H1 (cell line): ENCODE measurements around the gene RERGL. TPM values are rescaled to one million over a fixed set of nuclear protein-coding genes. Genes with fewer than 3 reads are reported as not detected.
"Not testable (repeated sequence)": the region's sequence is repeated elsewhere in the genome, so short reads cannot be mapped to it uniquely, and the experiment has no call there.

Experiments
- CTCF ChIA-PET: fragments of 300-600 bp; sonication (Branson Sonifier 250); formaldehyde crosslinking; loops from one replicate; lab custom pipeline; 2021; ENCODE audit not compliant: partially characterized antibody; lab: Charles Lee
- POLR2A ChIA-PET: fragments of 300-600 bp; sonication (Branson Sonifier 250); formaldehyde crosslinking; loops from one replicate; lab custom pipeline; 2021; ENCODE audit warnings: inconsistent platforms; ENCODE audit not compliant: partially characterized antibody; lab: Charles Lee
- DNase-seq, 2 experiments: peaks; one replicate each; pipeline versions ENCODE4 v3.0.0 to v3.0.0-alpha.2; 2010 to 2022; ENCODE audit warnings: low spot score in 2 of 2, low read depth in 1 of 2, mixed read lengths in 1 of 2
- FAIRE-seq: peaks from 2 replicates; lab custom pipeline; 2011; peaks lifted over from hg19 to GRCh38; lab: Jason Lieb, UNC
- H2AFZ ChIP-seq: 2 replicates; pipeline ENCODE4 v1.8.1; 2012; ENCODE audit warnings: low read length, inconsistent platforms
- H2AK5ac ChIP-seq: 2 replicates; pipeline ENCODE4 v1.6.1; 2013; ENCODE audit warnings: low read depth, low read length
- H2BK120ac ChIP-seq: replicated peaks from 2 replicates; pipeline ENCODE3; 2013; ENCODE audit warnings: low read depth, low read length, inconsistent platforms
- H2BK12ac ChIP-seq: 2 replicates; pipeline ENCODE4 v1.6.1; 2013; ENCODE audit warnings: low read depth, low read length
- H2BK15ac ChIP-seq: 2 replicates; pipeline ENCODE4 v1.6.1; 2013; ENCODE audit warnings: low read length
- H2BK20ac ChIP-seq: 2 replicates; pipeline ENCODE4 v1.6.1; 2013; ENCODE audit warnings: low read length
- H2BK5ac ChIP-seq: 2 replicates; pipeline ENCODE4 v1.6.1; 2013; ENCODE audit warnings: low read depth, low read length
- H3K14ac ChIP-seq: 2 replicates; pipeline ENCODE4 v1.6.1; 2013; ENCODE audit warnings: inconsistent platforms; ENCODE audit not compliant: insufficient read length
- H3K18ac ChIP-seq: 2 replicates; pipeline ENCODE4 v1.6.1; 2013; ENCODE audit warnings: low read length; ENCODE audit errors: extremely low read depth
- H3K23ac ChIP-seq: 2 replicates; pipeline ENCODE4 v1.6.1; 2013; ENCODE audit warnings: inconsistent platforms; ENCODE audit not compliant: insufficient read length
- H3K23me2 ChIP-seq: 2 replicates; pipeline ENCODE4 v1.6.1; 2013; ENCODE audit warnings: low read depth, low read length
- H3K27ac ChIP-seq: 2 replicates; pipeline ENCODE4 v1.6.1; 2011; ENCODE audit warnings: low read depth, low read length, inconsistent platforms
- H3K27me3 ChIP-seq, 4 experiments: replicated peaks in 1 of 4; 1 replicate in 1 of 4; 2 replicates in 3 of 4; pipeline versions ENCODE4 v1.6.1 to v1.8.1; 2011 to 2013; ENCODE audit warnings: low read length in 3 of 4, mild to moderate bottlenecking in 3 of 4, inconsistent platforms in 2 of 4, mixed read lengths in 2 of 4, moderate library complexity in 1 of 4; ENCODE audit not compliant: control insufficient read depth in 3 of 4, insufficient read depth in 3 of 4; ENCODE audit errors: extremely low read depth in 1 of 4
- H3K36me3 ChIP-seq, 4 experiments: 2 replicates each; pipeline versions ENCODE4 v1.6.1 to v1.8.1; 2011 to 2013; ENCODE audit warnings: mild to moderate bottlenecking in 4 of 4, low read length in 3 of 4, moderate library complexity in 2 of 4, control low read depth in 1 of 4, inconsistent platforms in 1 of 4; ENCODE audit not compliant: insufficient read depth in 4 of 4, control insufficient read depth in 2 of 4
- H3K4ac ChIP-seq: replicated peaks from 2 replicates; pipeline ENCODE3; 2013; ENCODE audit warnings: low read length, low read depth, mixed read lengths, inconsistent platforms; ENCODE audit not compliant: insufficient read length
- H3K4me1 ChIP-seq, 4 experiments: replicated peaks in 1 of 4; 1 replicate in 1 of 4; 2 replicates in 3 of 4; pipeline versions ENCODE4 v1.6.1 to v1.8.1; 2011 to 2013; ENCODE audit warnings: low read length in 3 of 4, inconsistent platforms in 2 of 4, mixed read lengths in 1 of 4; ENCODE audit not compliant: insufficient read depth in 4 of 4, control insufficient read depth in 3 of 4
- H3K4me2 ChIP-seq, 2 experiments: 2 replicates each; pipeline versions ENCODE4 v1.6.1 to v1.8.1; 2011 to 2013; ENCODE audit warnings: low read depth in 2 of 2, low read length in 2 of 2, control low read depth in 1 of 2, inconsistent platforms in 1 of 2, mild to moderate bottlenecking in 1 of 2; ENCODE audit not compliant: insufficient read depth in 1 of 2
- H3K4me3 ChIP-seq, 4 experiments: fragments of 200-600, 300-600 bp in 1 of 4; sonication (generic), shearing (Covaris generic), sonication (Bioruptor Twin) in 1 of 4; 2 replicates each; pipeline versions ENCODE4 v1.5.1 to v1.8.1; 2011 to 2016; ENCODE audit warnings: low read length in 4 of 4, low read depth in 3 of 4, control low read depth in 2 of 4, inconsistent platforms in 2 of 4, mild to moderate bottlenecking in 2 of 4, mixed read lengths in 1 of 4, moderate library complexity in 1 of 4; ENCODE audit not compliant: insufficient read depth in 2 of 4; ENCODE audit errors: extremely low read depth in 1 of 4
- H3K56ac ChIP-seq: replicated peaks from 2 replicates; pipeline ENCODE3; 2013; ENCODE audit warnings: low read depth, mild to moderate bottlenecking, mixed read lengths, low read length, inconsistent platforms; ENCODE audit not compliant: insufficient read length
- H3K79me1 ChIP-seq: 2 replicates; pipeline ENCODE4 v1.6.1; 2013; ENCODE audit warnings: low read depth, low read length, control low read depth
- H3K79me2 ChIP-seq, 2 experiments: 2 replicates each; pipeline versions ENCODE4 v1.6.1 to v1.8.1; 2012 to 2013; ENCODE audit warnings: low read length in 2 of 2, mild to moderate bottlenecking in 2 of 2, inconsistent platforms in 1 of 2; ENCODE audit not compliant: insufficient read depth in 2 of 2, control insufficient read depth in 1 of 2
- H3K9ac ChIP-seq, 4 experiments: replicated peaks in 1 of 4; 1 replicate in 1 of 4; 2 replicates in 3 of 4; pipeline versions ENCODE4 v1.6.1 to v1.8.1; 2011 to 2013; ENCODE audit warnings: low read depth in 3 of 4, low read length in 3 of 4, control low read depth in 2 of 4, mild to moderate bottlenecking in 2 of 4, moderate library complexity in 2 of 4, inconsistent platforms in 1 of 4; ENCODE audit errors: extremely low read depth in 1 of 4
- H3K9me3 ChIP-seq, 2 experiments: 2 replicates each; pipeline versions ENCODE4 v1.6.1 to v1.8.1; 2012 to 2013; ENCODE audit warnings: mild to moderate bottlenecking in 2 of 2, moderate library complexity in 2 of 2, control low read depth in 1 of 2, inconsistent platforms in 1 of 2, low read depth in 1 of 2, low read length in 1 of 2, mixed read lengths in 1 of 2; ENCODE audit not compliant: insufficient read depth in 2 of 2
- H4K20me1 ChIP-seq, 2 experiments: replicated peaks in 1 of 2; 2 replicates each; pipeline versions ENCODE3 to v1.8.1; 2011 to 2013; ENCODE audit warnings: inconsistent platforms in 2 of 2, low read length in 2 of 2, mild to moderate bottlenecking in 1 of 2; ENCODE audit not compliant: insufficient read depth in 2 of 2, control insufficient read depth in 1 of 2
- H4K5ac ChIP-seq: 2 replicates; pipeline ENCODE4 v1.6.1; 2013; ENCODE audit warnings: low read length, low read depth, mixed read lengths, inconsistent platforms; ENCODE audit not compliant: insufficient read length
- H4K8ac ChIP-seq: 2 replicates; pipeline ENCODE4 v1.8.0; 2013; ENCODE audit warnings: mild to moderate bottlenecking, moderate library complexity, low read length, inconsistent platforms; ENCODE audit not compliant: insufficient read depth; ENCODE audit errors: extremely low read depth
- H4K91ac ChIP-seq: replicated peaks from 2 replicates; pipeline ENCODE3; 2013; ENCODE audit warnings: low read length, mixed read lengths, inconsistent platforms; ENCODE audit not compliant: insufficient read length
- EP300 ChIP-seq, 2 experiments: IDR thresholded peaks; 1 replicate in 1 of 2; 2 replicates in 1 of 2; pipeline ENCODE4 v1.6.1; 2011 to 2012; ENCODE audit warnings: low read depth in 2 of 2, low read length in 2 of 2, mild to moderate bottlenecking in 2 of 2, borderline replicate concordance in 1 of 2, inconsistent platforms in 1 of 2, moderate library complexity in 1 of 2
- WGBS, 2 experiments: shearing (Covaris generic) in 1 of 2; methylation state at CpG; one replicate each; pipeline versions ENCODE4 v1.1.6 to v1.1.7; 2013 to 2015; ENCODE audit warnings: low lambda C conversion rate in 2 of 2, mixed read lengths in 2 of 2, inconsistent platforms in 1 of 2, low coverage in 1 of 2, missing lambda C conversion rate in 1 of 2; ENCODE audit not compliant: insufficient replicate concordance in 2 of 2, insufficient coverage in 1 of 2, insufficient read length in 1 of 2; ENCODE audit errors: extremely low coverage in 1 of 2, missing lambda C conversion rate in 1 of 2; 5-methylcytosine and 5-hydroxymethylcytosine counted together
- polyA plus RNA-seq, 7 experiments: library from polyadenylated mRNA; depleted of rRNA in 3 of 7; stranded (reverse) in 5 of 7; unstranded in 2 of 7; fragments of >200 nt in 5 of 7; fragments of 200-250 nt in 2 of 7; gene quantifications; 1 replicate in 5 of 7; 2 replicates in 1 of 7; 4 replicates in 1 of 7; pipeline versions ENCODE4 v1.2.1 to v1.2.3, GENCODE V29; 2011 to 2013; ENCODE audit warnings: missing spikeins in 2 of 7, mixed read lengths in 2 of 7
- total RNA-seq: library from RNA; stranded (reverse); fragmentation: NEBNext Ultra II Directional; extraction: Animal tissue kit (Norgen Biotek cat#: 25700); gene quantifications from 2 replicates; pipeline ENCODE4 v1.2.1, GENCODE V29; 2021

The RERGL gene
- total and polyA plus RNA-seq, 2 of the 8 experiments (the other 6 are each of a cell fraction or from before 2014, with no cell fraction given) = not detected

- 91% methylated on average over 4 of the region's 4 CpGs; no CpG with 5 or more reads in 1 of the 2 experiments for WGBS, 2 experiments
- H4K20me1 ChIP-seq, H3K36me3 ChIP-seq, H3K18ac ChIP-seq, H3K9ac ChIP-seq, H2AFZ ChIP-seq, H3K79me2 ChIP-seq, H3K79me1 ChIP-seq, DNase-seq, H3K9me3 ChIP-seq, H3K56ac ChIP-seq, H3K14ac ChIP-seq, H3K27ac ChIP-seq, H2AK5ac ChIP-seq, H2BK20ac ChIP-seq, H2BK12ac ChIP-seq, H3K4me2 ChIP-seq, H3K4me3 ChIP-seq, H3K4ac ChIP-seq, POLR2A ChIA-PET, H4K8ac ChIP-seq, H4K91ac ChIP-seq, H3K23ac ChIP-seq, H2BK5ac ChIP-seq, H4K5ac ChIP-seq, CTCF ChIA-PET, H2BK15ac ChIP-seq, FAIRE-seq, H2BK120ac ChIP-seq, H3K23me2 ChIP-seq, H3K4me1 ChIP-seq, H3K27me3 ChIP-seq: not testable (repeated sequence)
- TF ChIP-seq EP300 (IDR thresholded peaks at IDR 0.05; ENCODE audit: borderline replicate concordance in 1 of 2, low read depth in 2 of 2, low read length in 2 of 2) = peak in 1 of 2 experiments; percentile 67; a peak in 1 of 3 replicates
Observed at GRCh38 chr12:18062867-18063266, 27.1 kb downstream of the RERGL start.
